Activated naive CD4-positive, alpha-beta T cell treated with anti-CD3 and anti-CD28 coated beads, Interleukin-2, amount 10 ng/mL, durations not matched to agents 7 days and 5 days (primary cell): ENCODE data around the gene C1orf115.

ENCODE experiments used
- CTCF ChIA-PET: fragments of 350-600 bp; sonication (Branson Sonifier 250); formaldehyde crosslinking; loops from one replicate; lab custom pipeline; 2021; ENCODE audit warnings: antibody characterized with exemption; lab: Charles Lee
- DNase-seq: peaks from one replicate; pipeline ENCODE4 v3.0.0-alpha.2; 2020
- H3K27ac Mint-ChIP-seq: one replicate; pipeline ENCODE4 v1.8.0; 2021; ENCODE audit warnings: mild to moderate bottlenecking, moderate library complexity, mixed read lengths
- H3K27me3 Mint-ChIP-seq: one replicate; pipeline ENCODE4 v1.8.0; 2021; ENCODE audit warnings: mild to moderate bottlenecking, mixed read lengths
- H3K36me3 Mint-ChIP-seq: one replicate; pipeline ENCODE4 v1.8.0; 2021; ENCODE audit warnings: mixed read lengths
- H3K4me1 Mint-ChIP-seq: one replicate; pipeline ENCODE4 v1.8.0; 2021; ENCODE audit warnings: mixed read lengths
- H3K4me3 Mint-ChIP-seq: one replicate; pipeline ENCODE4 v1.8.0; 2021; ENCODE audit warnings: mild to moderate bottlenecking, moderate library complexity, mixed read lengths
- H3K9me3 Mint-ChIP-seq: one replicate; pipeline ENCODE4 v1.8.0; 2021; ENCODE audit warnings: mixed read lengths

Gene C1orf115

GRCh38 chr1:220748089-220748934 is 58.1 kb downstream of the C1orf115 start, which contains the start of gene MTARC2:
TSS of gene MTARC2 (plus strand) at chr1:220748322. CDS start at chr1:220748532, 210 bp downstream.
- Mint-ChIP-seq H3K27ac (no peak within 1 kb of the TSS), H3K9me3 (no peaks in the 10 kb centered on the region), H3K27me3 (peaks cover 70% of the 10 kb centered on the region), H3K4me3 (peak within 1 kb of the TSS; percentile 38), H3K4me1 (peaks cover 9% of the 10 kb centered on the region), H3K36me3 (no peaks in the 10 kb centered on the region)
- peak; percentile 28 for DNase-seq
- CTCF ChIA-PET: interaction anchor here (2.7 kb wide), 1 partner anchor 15 kb away, joined by 10 read pairs; no protein-coding TSS in a partner anchor
